Coronary artery (tissue), 2 donors: ENCODE results near the gene AHNAK2.
"Not testable (repeated sequence)": the region's sequence is repeated elsewhere in the genome, so short reads cannot be mapped to it uniquely, and the experiment has no call there.

ENCODE experiments used
- DNase-seq: peaks from one replicate; pipeline ENCODE4 v3.0.0-alpha.2; 2017; ENCODE audit warnings: low spot score
- H3K27ac ChIP-seq, 2 donors: fragments of 200-600 bp; sonication (generic); one replicate each; pipeline ENCODE4 v1.5.1; 2016 to 2019
- H3K4me3 ChIP-seq: fragments of 200-600 bp; sonication (generic); 2 replicates; pipeline ENCODE4 v1.5.1; 2016; ENCODE audit warnings: mild to moderate bottlenecking, moderate library complexity
- CTCF ChIP-seq: fragments of 200-600 bp; sonication (generic); IDR thresholded peaks from one replicate; pipeline ENCODE4 v1.5.1; 2019; ENCODE audit warnings: antibody characterized with exemption

The AHNAK2 gene

GRCh38 chr14:104977681-104978653 lies at the start of gene AHNAK2:
TSS of gene AHNAK2 (minus strand) at chr14:104978374. CDS start at chr14:104978237, 137 bp downstream.
- no peak for DNase-seq
- Histone ChIP-seq H3K4me3 (peak within 1 kb of the TSS; percentile 79), H3K27ac (peak within 1 kb of the TSS in 1 of 2 donors; percentile 60)
- TF ChIP-seq CTCF: no peak

GRCh38 chr14:105027718-105028117 lies 49.5 kb upstream of the AHNAK2 start:
- H3K27ac ChIP-seq, DNase-seq, H3K4me3 ChIP-seq: not testable (repeated sequence)

- DNase-seq: no peak
- Histone ChIP-seq H3K4me3 (no peak overlapping the region), H3K27ac (no peak overlapping the region)
- no peak for TF ChIP-seq CTCF
Measured at GRCh38 chr14:105026802-105027563, 48.8 kb upstream of the AHNAK2 start.

GRCh38 chr14:105026033-105026785 lies 48.0 kb upstream of the AHNAK2 start:
- no peak for DNase-seq
- no peak overlapping the region for H3K27ac ChIP-seq
- no peak overlapping the region for H3K4me3 ChIP-seq
- no peak for TF ChIP-seq CTCF

GRCh38 chr14:105025429-105025828 lies 47.3 kb upstream of the AHNAK2 start:
- DNase-seq: no peak
- Histone ChIP-seq H3K27ac (no peak overlapping the region), H3K4me3 (no peak overlapping the region)
- no peak for TF ChIP-seq CTCF

GRCh38 chr14:105023791-105024480 lies 45.8 kb upstream of the AHNAK2 start:
- H3K4me3 ChIP-seq: no peak overlapping the region
- no peak overlapping the region for H3K27ac ChIP-seq
- DNase-seq: no peak
- TF ChIP-seq CTCF: no peak
